Hindlimb muscle (tissue), 1 donor: ENCODE measurements around the gene MOV10L1. TPM values are rescaled to one million over a fixed set of nuclear protein-coding genes. Genes with fewer than 3 reads are reported as not detected.

Experiments used
- DNase-seq: peaks from one replicate; pipeline ENCODE4 v3.0.0-alpha.2; 2013
- polyA plus RNA-seq: library from polyadenylated mRNA; unstranded; fragments of 120-200 nt; gene quantifications from one replicate; pipeline ENCODE4 v1.2.1, GENCODE V29; 2013; ENCODE audit not compliant: insufficient read length

The MOV10L1 gene
- polyA plus RNA-seq, 1 donor, result 0.58 TPM

DNA sequence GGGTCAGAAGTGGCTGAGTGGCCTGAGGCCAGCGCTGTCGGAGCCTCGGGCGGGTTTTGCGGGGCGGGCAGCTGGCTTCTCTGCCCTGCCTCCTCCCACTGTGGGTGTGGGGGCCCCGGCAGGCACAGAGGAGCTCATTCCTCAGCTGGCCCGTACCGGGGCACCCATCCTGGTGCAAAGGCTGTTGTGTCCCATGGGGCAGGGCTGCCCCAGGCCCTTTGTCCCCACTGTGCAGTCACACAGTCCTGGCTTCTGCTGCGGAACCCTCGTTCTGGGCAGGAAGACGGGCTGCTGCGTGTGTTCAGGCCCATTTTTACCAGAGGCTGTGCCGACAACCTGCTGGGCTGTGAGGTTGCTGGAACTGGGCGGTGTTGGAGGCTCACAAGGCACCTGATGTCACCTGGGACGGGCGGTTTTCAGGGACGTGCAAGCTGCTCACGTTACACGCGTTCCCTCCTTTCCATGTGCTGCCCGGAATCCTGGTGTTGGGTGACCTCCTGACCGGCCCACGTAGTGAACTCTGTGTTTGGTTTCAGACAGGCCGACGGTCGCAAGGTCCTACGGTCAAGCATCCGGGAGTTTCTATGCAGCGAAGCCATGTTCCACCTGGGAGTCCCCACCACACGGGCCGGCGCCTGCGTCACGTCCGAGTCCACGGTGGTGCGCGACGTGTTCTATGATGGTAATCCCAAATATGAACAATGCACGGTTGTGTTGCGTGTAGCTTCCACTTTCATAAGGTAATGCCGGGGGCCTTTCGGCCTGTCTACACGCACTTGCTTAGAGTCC, 116.2 kb downstream of the MOV10L1 start:
- DNase-seq, result no peak

DNA sequence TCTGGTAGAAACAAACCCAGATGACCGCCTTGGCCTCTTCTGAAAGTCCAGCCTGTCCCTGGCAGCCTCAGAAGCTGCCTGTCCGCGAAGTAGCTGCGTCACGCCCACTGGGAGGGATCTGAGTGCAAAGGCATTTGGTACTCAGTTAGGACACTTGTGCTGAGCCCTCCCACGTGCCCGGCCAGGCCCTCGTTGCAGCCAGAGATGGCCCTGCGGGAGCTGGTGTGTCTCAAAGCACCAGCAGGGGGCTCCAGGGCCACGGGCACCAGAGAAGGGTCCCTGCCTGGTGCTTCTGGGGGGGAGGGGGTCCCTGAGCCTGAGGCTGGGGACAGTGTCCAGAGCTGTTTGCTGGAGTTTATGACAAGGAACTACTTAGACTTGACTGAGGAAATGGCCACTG, 116.8 kb downstream of the MOV10L1 start:
- no peak for DNase-seq

DNA sequence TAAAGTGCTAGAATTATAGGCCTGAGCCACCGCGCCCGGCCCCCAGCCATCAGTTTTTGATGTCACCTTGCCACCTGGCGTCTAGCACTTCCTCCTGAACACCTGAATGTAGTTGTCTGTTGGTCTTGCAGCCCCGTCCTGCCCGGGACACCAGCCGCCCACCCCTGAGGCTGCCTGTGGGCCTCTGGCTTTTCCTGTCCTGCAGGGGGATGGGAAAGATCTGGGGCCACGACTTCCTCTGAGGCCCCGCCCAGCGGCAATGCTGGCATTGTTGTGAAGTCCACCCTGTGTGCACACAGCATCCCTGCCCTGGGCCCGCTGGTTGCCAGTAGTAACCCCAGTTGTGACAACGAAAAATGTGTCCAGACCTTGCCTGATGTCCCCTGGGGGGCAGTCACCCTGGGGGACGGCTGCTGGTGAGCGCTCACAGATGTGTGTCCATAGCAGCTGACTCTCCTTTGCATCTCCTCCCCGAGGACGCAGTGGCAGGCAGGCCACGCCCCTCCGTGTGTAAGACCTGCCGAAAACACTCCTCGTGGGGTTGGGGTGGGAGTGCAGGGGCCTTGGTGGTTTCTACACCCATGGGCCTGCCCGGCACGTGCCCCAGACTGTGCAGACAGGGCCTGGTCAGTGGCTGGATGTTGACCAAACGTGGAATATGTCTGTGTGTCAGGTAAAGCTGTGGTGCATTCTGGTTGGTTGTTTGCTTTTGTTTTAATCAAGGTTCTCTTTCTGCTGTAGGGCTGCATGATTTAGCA, 117.8 kb downstream of the MOV10L1 start:
- DNase-seq, result no peak

DNA sequence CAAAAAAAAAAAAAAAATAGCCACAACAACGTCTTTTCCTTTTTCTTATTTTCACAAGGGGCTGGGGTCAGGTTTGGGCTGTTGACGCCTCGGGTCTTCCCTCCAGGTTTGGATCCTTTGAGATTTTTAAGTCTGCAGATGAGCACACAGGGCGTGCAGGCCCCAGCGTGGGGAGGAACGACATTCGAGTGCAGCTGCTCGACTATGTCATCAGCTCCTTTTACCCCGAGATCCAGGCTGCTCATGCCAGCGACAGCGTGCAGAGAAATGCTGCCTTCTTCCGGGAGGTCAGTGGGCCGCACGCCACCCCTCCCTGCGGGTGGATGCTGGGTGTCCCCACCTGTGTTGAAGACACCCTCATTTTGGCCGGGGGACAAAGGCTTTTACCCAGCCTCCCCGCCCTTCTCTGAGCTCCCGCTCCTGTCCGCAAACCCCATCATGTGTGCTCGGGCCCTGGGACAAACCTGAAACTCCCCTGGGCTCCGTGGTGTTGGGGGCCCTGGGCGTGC, 118.7 kb downstream of the MOV10L1 start:
- DNase-seq, result no peak

DNA sequence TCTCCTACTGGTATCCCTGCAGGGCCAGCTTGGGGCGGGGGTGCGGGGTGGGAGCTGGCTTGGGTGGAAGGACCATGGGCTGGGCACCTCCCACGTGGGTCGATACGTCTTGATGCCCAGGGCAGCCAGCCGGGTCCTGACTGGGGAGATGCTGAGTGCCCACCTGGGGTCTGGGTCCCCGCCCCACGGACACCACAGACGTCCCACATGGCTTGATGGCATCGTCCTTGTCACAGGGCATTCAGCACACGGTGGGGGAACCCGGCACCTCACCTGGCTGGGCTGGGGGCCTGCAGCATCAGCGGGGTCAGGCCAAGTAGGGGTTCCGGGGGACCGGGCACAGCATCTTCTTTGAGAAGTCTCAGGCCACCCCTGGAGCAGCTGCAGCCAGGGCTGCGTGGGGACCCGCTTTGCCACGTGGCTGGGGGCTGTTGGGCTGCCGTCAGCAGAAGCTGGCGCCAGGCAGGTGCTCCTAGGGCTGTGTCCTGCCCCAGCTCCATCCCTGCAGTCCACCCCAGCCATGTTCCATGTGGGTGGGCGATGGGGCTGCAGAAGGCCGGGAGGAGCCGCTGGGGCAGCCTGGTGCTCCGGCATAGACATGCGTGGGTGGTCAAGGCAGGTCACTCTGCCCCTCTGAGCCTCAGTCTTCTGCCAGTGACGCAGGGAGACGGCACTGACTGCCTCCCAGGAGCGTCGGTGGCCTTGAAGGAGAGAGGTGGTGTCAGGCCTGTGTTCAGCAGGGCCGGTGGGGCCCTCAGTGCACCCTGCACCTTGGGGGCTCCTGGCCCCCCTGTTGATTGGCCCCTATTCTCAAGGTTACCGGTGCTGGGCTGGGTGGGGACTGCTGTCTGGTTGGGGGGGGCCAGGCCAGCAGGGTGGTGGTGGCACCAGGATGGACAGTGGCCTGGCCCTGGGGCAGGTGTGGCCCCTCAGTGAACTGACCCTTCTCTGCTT, 119.4 kb downstream of the MOV10L1 start:
- no peak for DNase-seq

DNA sequence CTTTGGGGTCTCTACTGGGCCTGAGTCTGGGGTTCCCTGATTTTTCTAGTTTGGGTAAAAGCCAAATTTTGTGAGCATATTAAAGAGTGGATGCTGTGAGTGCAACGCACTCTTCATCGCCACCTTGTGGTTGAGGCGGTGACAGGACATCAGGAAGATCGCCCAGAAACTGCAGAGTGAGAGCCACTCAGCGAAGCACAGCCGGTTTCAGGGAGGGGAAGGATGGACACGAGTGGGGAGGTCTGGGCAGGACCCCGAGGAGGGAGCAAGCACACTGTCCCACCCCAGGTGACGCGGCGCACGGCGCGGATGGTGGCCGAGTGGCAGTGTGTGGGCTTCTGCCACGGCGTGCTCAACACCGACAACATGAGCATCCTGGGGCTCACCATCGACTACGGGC, 120.1 kb downstream of the MOV10L1 start:
- peak; percentile 62 for DNase-seq

DNA sequence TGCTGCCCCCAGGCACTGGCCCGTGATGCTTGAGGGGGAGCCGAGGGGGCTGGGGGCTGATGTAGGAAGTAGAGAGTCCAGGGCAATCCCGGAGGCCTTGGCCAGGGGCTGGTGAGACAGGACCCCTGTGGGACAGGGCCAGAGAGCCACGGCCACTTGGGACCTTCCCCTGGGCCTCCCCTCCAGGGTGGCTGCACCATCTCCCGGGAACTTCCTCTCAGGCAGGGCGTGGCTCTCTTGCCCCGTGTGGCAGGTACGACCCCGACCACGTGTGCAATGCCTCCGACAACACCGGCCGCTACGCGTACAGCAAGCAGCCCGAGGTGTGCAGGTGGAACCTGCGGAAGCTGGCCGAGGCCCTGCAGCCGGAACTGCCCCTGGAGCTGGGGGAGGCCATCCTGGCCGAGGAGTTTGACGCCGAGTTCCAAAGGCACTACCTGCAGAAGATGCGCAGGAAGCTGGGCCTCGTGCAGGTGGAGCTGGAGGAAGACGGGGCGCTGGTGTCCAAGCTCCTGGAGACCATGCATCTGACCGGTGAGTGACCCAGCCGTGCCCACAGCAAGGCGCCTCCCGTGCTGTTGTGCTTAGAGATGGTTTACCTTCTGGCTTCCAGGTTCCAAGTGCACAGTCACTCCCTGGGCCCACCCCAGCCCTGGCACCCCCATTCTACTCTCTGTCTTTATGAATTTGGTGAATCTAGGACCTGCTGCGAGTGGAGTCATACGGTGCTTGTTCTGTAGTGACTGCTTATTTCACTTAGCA, 120.8 kb downstream of the MOV10L1 start:
- DNase-seq, result no peak

DNA sequence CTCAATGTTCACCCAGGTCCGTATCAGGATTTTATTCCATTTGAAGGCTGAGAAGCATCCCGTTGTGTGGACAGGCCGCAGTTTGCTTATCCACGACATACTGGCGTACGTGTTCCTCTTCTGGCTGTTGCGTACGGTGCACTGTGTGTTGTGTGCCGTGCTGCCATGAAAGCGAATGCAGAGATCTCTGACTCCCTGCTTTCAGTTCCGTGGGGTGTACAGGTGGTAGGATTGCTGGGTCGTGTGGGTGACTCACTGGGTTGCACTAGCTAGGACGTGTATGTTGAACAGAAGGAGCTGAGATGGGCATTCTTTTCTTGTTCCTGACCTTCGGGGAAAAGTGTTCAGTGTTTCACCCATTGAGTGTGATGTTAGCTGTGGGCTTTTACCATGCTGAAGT, 121.3 kb downstream of the MOV10L1 start:
- DNase-seq, result no peak

Other genes starting within 250 kb of the MOV10L1 start
- 13.5 TPM for gene ZBED4, start 236.2 kb upstream of the MOV10L1 start, polyA plus RNA-seq
- 16.4 TPM for gene ALG12, start 171.6 kb upstream of the MOV10L1 start, polyA plus RNA-seq
- gene CRELD2, start 171.4 kb upstream of the MOV10L1 start, polyA plus RNA-seq, result 19.4 TPM
- 19.8 TPM for gene PIM3, start 129.2 kb upstream of the MOV10L1 start, polyA plus RNA-seq
- gene IL17REL, start 77.2 kb upstream of the MOV10L1 start, polyA plus RNA-seq, result not detected
- not detected for gene TTLL8, start 31.7 kb upstream of the MOV10L1 start, polyA plus RNA-seq
- gene MLC1, start 4.6 kb upstream of the MOV10L1 start, polyA plus RNA-seq, result 1.3 TPM
- gene PANX2, start 80.7 kb downstream of the MOV10L1 start, polyA plus RNA-seq, result 0.14 TPM
- 23.3 TPM for gene TRABD, start 95.9 kb downstream of the MOV10L1 start, polyA plus RNA-seq
- 17.8 TPM for gene SELENOO, start 111.0 kb downstream of the MOV10L1 start, polyA plus RNA-seq
- 33.5 TPM for gene TUBGCP6, start 155.0 kb downstream of the MOV10L1 start, polyA plus RNA-seq
- gene HDAC10, start 161.3 kb downstream of the MOV10L1 start, polyA plus RNA-seq, result 20.5 TPM
- gene MAPK12, start 171.7 kb downstream of the MOV10L1 start, polyA plus RNA-seq, result 29.1 TPM
- 7.4 TPM for gene MAPK11, start 180.4 kb downstream of the MOV10L1 start, polyA plus RNA-seq
- gene PLXNB2, start 217.6 kb downstream of the MOV10L1 start, polyA plus RNA-seq, result 109 TPM
- 5.5 TPM for gene DENND6B, start 237.0 kb downstream of the MOV10L1 start, polyA plus RNA-seq